ENCODE measurements around the gene ADNP.

The ADNP gene

GRCh38 chr20:50855498-50856474, 75.5 kb downstream of the ADNP start:
- Histone ChIP-seq H3K79me1 (replicated peaks; ENCODE audit: low read length, poor library complexity, severe bottlenecking) (peaks cover 5% of the 10 kb centered on the region), H3K4me1 (ENCODE audit: control insufficient read depth, insufficient read depth, low read depth, low read length) (peaks cover 10% of the 10 kb centered on the region), H3K27me3 (ENCODE audit: control insufficient read depth in 1 of 2, insufficient read depth in 1 of 2, low read length in 2 of 2) (no peaks in the 10 kb centered on the region), H3K9me3 (ENCODE audit: control insufficient read depth, low read length) (no peaks in the 10 kb centered on the region), H2BK15ac (ENCODE audit: low read depth, poor library complexity, severe bottlenecking) (no peak overlapping the region), H3K4me2 (ENCODE audit: low read length, poor library complexity, severe bottlenecking) (no peak overlapping the region), H2AK5ac (ENCODE audit: low read length, severe bottlenecking) (no peak overlapping the region), H4K91ac (ENCODE audit: low read length) (no peak overlapping the region), H2BK5ac (ENCODE audit: low read depth, low read length, poor library complexity, severe bottlenecking) (no peak overlapping the region), H4K8ac (ENCODE audit: low read length) (no peak overlapping the region), H3K9ac (ENCODE audit: low read length) (no peak overlapping the region), H3K23ac (ENCODE audit: low read length in 2 of 2) (no peak overlapping the region), H2BK12ac (ENCODE audit: low read length in 2 of 2) (no peak overlapping the region), H3K27ac (ENCODE audit: low read length, poor library complexity, severe bottlenecking) (no peak overlapping the region), H3K18ac (ENCODE audit: low read depth in 1 of 2, low read length in 2 of 2) (no peak overlapping the region), H2BK120ac (ENCODE audit: low read depth, low read length) (no peak overlapping the region), H3K4me3 (ENCODE audit: insufficient read depth in 1 of 2, low read depth in 1 of 2, low read length in 2 of 2) (no peak overlapping the region), H3K4ac (ENCODE audit: low read depth in 1 of 2, low read length in 2 of 2) (no peak overlapping the region), H3K36me3 (ENCODE audit: control insufficient read depth in 1 of 2, insufficient read depth in 2 of 2, low read depth in 1 of 2, low read length in 2 of 2) (no peaks in the 10 kb centered on the region), H2AFZ (ENCODE audit: low read depth, low read length) (no peak overlapping the region), H3K14ac (ENCODE audit: low read length in 2 of 2) (no peak overlapping the region)
- 70% methylated on average over 23 of the region's 23 CpGs for WGBS
- no peak for DNase-seq

DNA sequence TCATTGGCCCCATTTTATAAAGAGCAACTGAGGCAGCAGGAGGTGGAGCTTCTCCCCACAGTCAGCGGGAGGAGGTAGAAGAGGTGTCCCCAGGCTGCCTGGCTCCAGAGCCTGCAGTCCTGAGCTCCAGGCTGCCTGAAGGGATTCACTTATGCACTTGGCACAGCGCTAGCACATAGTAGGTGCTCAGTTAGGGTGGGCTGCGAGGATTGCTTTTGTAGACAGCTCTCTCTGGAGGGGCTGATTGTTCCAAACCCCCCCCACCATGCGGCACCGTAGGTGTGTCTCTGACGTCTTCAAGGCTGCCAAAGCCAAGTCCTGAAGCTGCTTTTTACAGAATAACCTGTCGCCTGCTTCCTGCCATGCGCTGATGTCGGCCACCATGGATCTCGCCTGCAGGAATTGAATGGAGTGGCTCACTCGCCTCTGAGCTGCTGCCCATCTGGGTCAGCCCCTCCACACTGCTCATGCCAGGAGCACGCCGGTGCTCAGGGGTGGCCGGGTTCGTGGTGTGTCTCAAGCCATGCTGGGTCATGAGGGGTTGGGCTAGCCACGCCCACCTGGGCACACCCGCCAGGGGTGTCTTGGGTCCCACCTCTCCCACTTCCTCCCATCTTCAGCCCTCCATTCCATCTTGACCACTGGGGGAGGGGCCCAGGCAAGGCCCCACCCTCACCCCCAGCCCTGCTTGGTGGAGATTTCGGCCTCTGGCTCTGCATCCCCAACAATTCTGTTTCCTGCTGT, 76.6 kb downstream of the ADNP start:
- H3K4me1 ChIP-seq (ENCODE audit: control insufficient read depth, insufficient read depth, low read depth, low read length), result peaks cover 10% of the 10 kb centered on the region
- peaks cover 5% of the 10 kb centered on the region for H3K79me1 ChIP-seq (replicated peaks; ENCODE audit: low read length, poor library complexity, severe bottlenecking)
- no peak overlapping the region for H3K18ac ChIP-seq (ENCODE audit: low read depth in 1 of 2, low read length in 2 of 2)
- H3K4me2 ChIP-seq (ENCODE audit: low read length, poor library complexity, severe bottlenecking), result no peak overlapping the region
- H2AFZ ChIP-seq (ENCODE audit: low read depth, low read length), result no peak overlapping the region
- H3K9ac ChIP-seq (ENCODE audit: low read length), result no peak overlapping the region
- no peak overlapping the region for H2BK15ac ChIP-seq (ENCODE audit: low read depth, poor library complexity, severe bottlenecking)
- H3K14ac ChIP-seq (ENCODE audit: low read length in 2 of 2), result no peak overlapping the region
- 90% methylated on average over 18 of the region's 18 CpGs for WGBS
- H3K27ac ChIP-seq (ENCODE audit: low read length, poor library complexity, severe bottlenecking), result no peak overlapping the region
- no peak overlapping the region for H3K23ac ChIP-seq (ENCODE audit: low read length in 2 of 2)
- no peak for DNase-seq
- H2AK5ac ChIP-seq (ENCODE audit: low read length, severe bottlenecking), result no peak overlapping the region
- H3K27me3 ChIP-seq (ENCODE audit: control insufficient read depth in 1 of 2, insufficient read depth in 1 of 2, low read length in 2 of 2), result peaks cover 0 to 3% of the 10 kb centered on the region in 2 experiments
- H3K9me3 ChIP-seq (ENCODE audit: control insufficient read depth, low read length), result no peaks in the 10 kb centered on the region
- H3K4ac ChIP-seq (ENCODE audit: low read depth in 1 of 2, low read length in 2 of 2), result no peak overlapping the region
- no peak overlapping the region for H2BK5ac ChIP-seq (ENCODE audit: low read depth, low read length, poor library complexity, severe bottlenecking)
- H2BK12ac ChIP-seq (ENCODE audit: low read length in 2 of 2), result no peak overlapping the region
- no peak overlapping the region for H4K91ac ChIP-seq (ENCODE audit: low read length)
- H3K36me3 ChIP-seq (ENCODE audit: control insufficient read depth in 1 of 2, insufficient read depth in 2 of 2, low read depth in 1 of 2, low read length in 2 of 2), result no peaks in the 10 kb centered on the region
- no peak overlapping the region for H2BK120ac ChIP-seq (ENCODE audit: low read depth, low read length)
- H4K8ac ChIP-seq (ENCODE audit: low read length), result no peak overlapping the region
- H3K4me3 ChIP-seq (ENCODE audit: insufficient read depth in 1 of 2, low read depth in 1 of 2, low read length in 2 of 2), result no peak overlapping the region

GRCh38 chr20:50852085-50852484, 79.2 kb downstream of the ADNP start:
- no peak overlapping the region for H4K8ac ChIP-seq (ENCODE audit: low read length)
- WGBS, result 97% methylated on average over 7 of the region's 9 CpGs

GRCh38 chr20:50850721-50851286, 80.4 kb downstream of the ADNP start:
- Histone ChIP-seq H3K36me3 (ENCODE audit: control insufficient read depth in 1 of 2, insufficient read depth in 2 of 2, low read depth in 1 of 2, low read length in 2 of 2) (no peaks in the 10 kb centered on the region), H4K8ac (ENCODE audit: low read length) (peak overlapping the region; percentile 40), H2AFZ (ENCODE audit: low read depth, low read length) (no peak overlapping the region), H3K14ac (ENCODE audit: low read length in 2 of 2) (no peak overlapping the region), H3K18ac (ENCODE audit: low read depth in 1 of 2, low read length in 2 of 2) (peak overlapping the region in 1 of 2 experiments; percentile 14), H3K4me3 (ENCODE audit: insufficient read depth in 1 of 2, low read depth in 1 of 2, low read length in 2 of 2) (no peak overlapping the region), H3K27me3 (ENCODE audit: control insufficient read depth in 1 of 2, insufficient read depth in 1 of 2, low read length in 2 of 2) (peaks cover 0 to 3% of the 10 kb centered on the region in 2 experiments), H2BK120ac (ENCODE audit: low read depth, low read length) (no peak overlapping the region), H3K9ac (ENCODE audit: low read length) (no peak overlapping the region), H3K9me3 (ENCODE audit: control insufficient read depth, low read length) (no peaks in the 10 kb centered on the region), H3K79me1 (replicated peaks; ENCODE audit: low read length, poor library complexity, severe bottlenecking) (peaks cover 5% of the 10 kb centered on the region), H3K23ac (ENCODE audit: low read length in 2 of 2) (no peak overlapping the region), H2BK5ac (ENCODE audit: low read depth, low read length, poor library complexity, severe bottlenecking) (no peak overlapping the region), H4K91ac (ENCODE audit: low read length) (no peak overlapping the region), H3K4ac (ENCODE audit: low read depth in 1 of 2, low read length in 2 of 2) (no peak overlapping the region), H2BK12ac (ENCODE audit: low read length in 2 of 2) (no peak overlapping the region), H2BK15ac (ENCODE audit: low read depth, poor library complexity, severe bottlenecking) (no peak overlapping the region), H3K4me2 (ENCODE audit: low read length, poor library complexity, severe bottlenecking) (no peak overlapping the region), H3K27ac (ENCODE audit: low read length, poor library complexity, severe bottlenecking) (no peak overlapping the region), H2AK5ac (ENCODE audit: low read length, severe bottlenecking) (no peak overlapping the region), H3K4me1 (ENCODE audit: control insufficient read depth, insufficient read depth, low read depth, low read length) (peaks cover 19% of the 10 kb centered on the region)
- WGBS, result 46% methylated on average over 5 of the region's 13 CpGs
- no peak for DNase-seq

More at GRCh38 chr20:50852085-50852484, 79.2 kb downstream of the ADNP start:
- Histone ChIP-seq H2BK120ac (ENCODE audit: low read depth, low read length) (no peak overlapping the region), H2AFZ (ENCODE audit: low read depth, low read length) (no peak overlapping the region), H2AK5ac (ENCODE audit: low read length, severe bottlenecking) (no peak overlapping the region), H3K27me3 (ENCODE audit: control insufficient read depth in 1 of 2, insufficient read depth in 1 of 2, low read length in 2 of 2) (peaks cover 0 to 3% of the 10 kb centered on the region in 2 experiments), H3K36me3 (ENCODE audit: control insufficient read depth in 1 of 2, insufficient read depth in 2 of 2, low read depth in 1 of 2, low read length in 2 of 2) (no peaks in the 10 kb centered on the region), H2BK5ac (ENCODE audit: low read depth, low read length, poor library complexity, severe bottlenecking) (no peak overlapping the region), H2BK12ac (ENCODE audit: low read length in 2 of 2) (no peak overlapping the region), H4K91ac (ENCODE audit: low read length) (no peak overlapping the region), H3K23ac (ENCODE audit: low read length in 2 of 2) (no peak overlapping the region), H3K4me3 (ENCODE audit: insufficient read depth in 1 of 2, low read depth in 1 of 2, low read length in 2 of 2) (no peak overlapping the region), H3K9ac (ENCODE audit: low read length) (no peak overlapping the region), H3K14ac (ENCODE audit: low read length in 2 of 2) (no peak overlapping the region), H3K9me3 (ENCODE audit: control insufficient read depth, low read length) (no peaks in the 10 kb centered on the region), H3K4me2 (ENCODE audit: low read length, poor library complexity, severe bottlenecking) (no peak overlapping the region), H3K79me1 (replicated peaks; ENCODE audit: low read length, poor library complexity, severe bottlenecking) (peaks cover 5% of the 10 kb centered on the region), H3K18ac (ENCODE audit: low read depth in 1 of 2, low read length in 2 of 2) (no peak overlapping the region), H3K4ac (ENCODE audit: low read depth in 1 of 2, low read length in 2 of 2) (no peak overlapping the region), H3K4me1 (ENCODE audit: control insufficient read depth, insufficient read depth, low read depth, low read length) (peaks cover 24% of the 10 kb centered on the region), H2BK15ac (ENCODE audit: low read depth, poor library complexity, severe bottlenecking) (no peak overlapping the region), H3K27ac (ENCODE audit: low read length, poor library complexity, severe bottlenecking) (no peak overlapping the region)
- no peak for DNase-seq

Measured in mesenchymal stem cell (in vitro differentiated cells and primary cell).